HepG2 (cell line): ENCODE data around the gene ROBO2. TPM values are rescaled to one million over a fixed set of nuclear protein-coding genes. Genes with fewer than 3 reads are reported as not detected.

Experiments used
- ATAC-seq: fragments of 200-7000 bp; cut with Tn5 transposase; 3 replicates; pipeline ENCODE4 v1.9.1; 2020; ENCODE audit warnings: mild to moderate bottlenecking, moderate library complexity
- BruUV-seq: library from RNA; stranded (reverse); fragments of 400-500 nt; replicated peaks from 2 replicates; lab custom pipeline; 2021; lab: Mats Ljungman, UMichigan
- CTCF ChIA-PET: fragments of 300-600 bp; formaldehyde crosslinking; extraction: SDS; loops from one replicate; lab custom pipeline; 2021; ENCODE audit warnings: low total read pairs, inconsistent platforms, low intra/inter-chr PET ratio; lab: Yijun Ruan, JAX
- POLR2A ChIA-PET: fragments of 350-600 bp; sonication (Branson Sonifier 250); formaldehyde crosslinking; loops from one replicate; lab custom pipeline; 2020; ENCODE audit warnings: antibody characterized with exemption, inconsistent platforms; lab: Yijun Ruan, JAX
- DNase-seq: peaks from one replicate; pipeline ENCODE4 v3.0.0-alpha.2; 2015; ENCODE audit warnings: low spot score
- FAIRE-seq: peaks from 3 replicates; lab custom pipeline; 2011; peaks lifted over from hg19 to GRCh38; lab: Jason Lieb, UNC
- H2AFZ ChIP-seq: one replicate; pipeline ENCODE4 v1.6.1; 2011; ENCODE audit warnings: low read length, inconsistent platforms
- H3K27ac ChIP-seq: fragments of 300-600 bp; 3 replicates; pipeline ENCODE4 v1.8.0; 2011; ENCODE audit warnings: mixed run types, mild to moderate bottlenecking, mixed read lengths, low read length, inconsistent platforms; ENCODE audit not compliant: insufficient read depth; ENCODE audit errors: extremely low read length
- H3K27me3 ChIP-seq, 2 experiments: fragments of 200-600 bp in 1 of 2; 2 replicates in 1 of 2; 3 replicates in 1 of 2; pipeline versions ENCODE4 v1.6.0 to v1.8.0; 2011; ENCODE audit warnings: low read length in 2 of 2, mild to moderate bottlenecking in 2 of 2, moderate library complexity in 2 of 2, inconsistent platforms in 1 of 2; ENCODE audit not compliant: insufficient read depth in 2 of 2, control insufficient read depth in 1 of 2
- H3K36me3 ChIP-seq, 2 experiments: fragments of 200-600 bp in 1 of 2; replicated peaks in 1 of 2; 2 replicates in 1 of 2; 3 replicates in 1 of 2; pipeline versions ENCODE4 v1.5.1 to v1.8.0; 2011; ENCODE audit warnings: low read length in 2 of 2, inconsistent platforms in 1 of 2; ENCODE audit not compliant: insufficient read depth in 2 of 2, control insufficient read depth in 1 of 2
- H3K4me1 ChIP-seq: 2 replicates; pipeline ENCODE4 v1.5.1; 2012; ENCODE audit warnings: low read length, inconsistent platforms; ENCODE audit not compliant: insufficient read depth
- H3K4me2 ChIP-seq: 2 replicates; pipeline ENCODE4 v1.6.0; 2011; ENCODE audit warnings: low read depth, low read length, inconsistent platforms
- H3K4me3 ChIP-seq, 3 experiments: fragments of 200-600 bp in 1 of 3; sonication (generic), shearing (Covaris generic) in 1 of 3; replicated peaks in 1 of 3; 2 replicates each; pipeline ENCODE4 v1.5.1; 2011 to 2016; ENCODE audit warnings: low read length in 3 of 3, inconsistent platforms in 2 of 3, low read depth in 2 of 3, mild to moderate bottlenecking in 2 of 3, control low read depth in 1 of 3, mixed read lengths in 1 of 3; ENCODE audit not compliant: insufficient read depth in 1 of 3
- H3K79me2 ChIP-seq: one replicate; pipeline ENCODE4 v1.6.1; 2011; ENCODE audit warnings: low read length, inconsistent platforms; ENCODE audit not compliant: insufficient read depth
- H3K9ac ChIP-seq: 2 replicates; pipeline ENCODE4 v1.6.0; 2011; ENCODE audit warnings: mild to moderate bottlenecking, low read depth, low read length, inconsistent platforms; ENCODE audit not compliant: insufficient read depth
- H3K9me3 ChIP-seq: 2 replicates; pipeline ENCODE4 v1.5.1; 2012; ENCODE audit warnings: mild to moderate bottlenecking, low read length
- H4K20me1 ChIP-seq: 2 replicates; pipeline ENCODE4 v1.6.0; 2011; ENCODE audit warnings: inconsistent platforms, mild to moderate bottlenecking, low read length, moderate library complexity; ENCODE audit not compliant: insufficient read depth
- ATF7 ChIP-seq, 2 experiments: fragments of 450-650 bp in 1 of 2; sonication (generic) in 1 of 2; formaldehyde crosslinking in 1 of 2; IDR thresholded peaks; 2 replicates each; pipeline versions ENCODE4 v1.4.0 to v1.6.1; 2016 to 2020; ENCODE audit warnings: antibody characterized with exemption in 1 of 2, mild to moderate bottlenecking in 1 of 2, missing genetic modification reagents in 1 of 2
- FOSL2 ChIP-seq: sonication (generic); formaldehyde crosslinking; IDR thresholded peaks from 2 replicates; pipeline ENCODE4 v1.4.0; 2020; ENCODE audit warnings: missing genetic modification reagents
- HMGA1 ChIP-seq: sonication (generic); formaldehyde crosslinking; conservative IDR thresholded peaks from 2 replicates; pipeline ENCODE4 v1.4.0; 2020; ENCODE audit warnings: missing genetic modification reagents
- HOXA5 ChIP-seq: sonication (generic); formaldehyde crosslinking; IDR thresholded peaks from 2 replicates; pipeline ENCODE4 v1.4.0; 2020; ENCODE audit warnings: missing genetic modification reagents
- MZF1 ChIP-seq: sonication (generic); formaldehyde crosslinking; IDR thresholded peaks from 2 replicates; pipeline ENCODE4 v1.8.1; 2023; ENCODE audit warnings: mild to moderate bottlenecking, missing genetic modification reagents, borderline replicate concordance
- NCOR1 ChIP-seq: fragments of 200-600 bp; sonication (generic); IDR thresholded peaks from 2 replicates; pipeline ENCODE4 v1.7.0; 2017; ENCODE audit warnings: antibody characterized with exemption, low read length, borderline replicate concordance
- PHF8 ChIP-seq: sonication (generic); formaldehyde crosslinking; IDR thresholded peaks from 2 replicates; pipeline ENCODE4 v1.5.0; 2020; ENCODE audit warnings: missing genetic modification reagents
- RBFOX2 ChIP-seq: fragments of 200-400 bp; formaldehyde crosslinking; IDR thresholded peaks from 2 replicates; pipeline ENCODE4 v1.6.1; 2017; ENCODE audit warnings: low read depth, mild to moderate bottlenecking, low read length
- ZNF382 ChIP-seq: sonication (generic); formaldehyde crosslinking; IDR thresholded peaks from 2 replicates; pipeline ENCODE4 v1.5.0; 2020; ENCODE audit warnings: missing genetic modification reagents, mild to moderate bottlenecking, borderline replicate concordance
- ZNF589 ChIP-seq: sonication (generic); formaldehyde crosslinking; conservative IDR thresholded peaks from 2 replicates; pipeline ENCODE4 v1.8.0; 2022; ENCODE audit warnings: mild to moderate bottlenecking, moderate library complexity, missing genetic modification reagents
- WGBS: methylation state at CpG from one replicate; pipeline ENCODE4 v1.1.6; 2017; ENCODE audit warnings: low lambda C conversion rate; 5-methylcytosine and 5-hydroxymethylcytosine counted together
- in situ Hi-C: cut with HindIII; loops from 2 replicates; pipeline ENCODE4 v1.10.0; 2017; ENCODE audit warnings: low pct_unique_long_range_greater_than_20kb; ENCODE audit not compliant: extremely low pct_ligation_motif_present
- intact Hi-C: fragments of 100-400 bp; cut with micrococcal nuclease; formaldehyde crosslinking; loops from one replicate; pipeline ENCODE4 v1.10.0; 2022; ENCODE audit not compliant: unreplicated experiment
- polyA plus RNA-seq, 8 experiments: library from polyadenylated mRNA; depleted of rRNA in 3 of 8; stranded (reverse) in 7 of 8; unstranded in 1 of 8; fragments of >200 nt; fragmentation: Illumina TruSeq in 4 of 8; extraction: Trizol in 4 of 8; gene quantifications; 2 replicates each; pipeline versions ENCODE4 v1.2.1 to v1.2.3, GENCODE V29; 2011 to 2016; ENCODE audit warnings: low read depth in 4 of 8, missing spikeins in 1 of 8, mixed read lengths in 1 of 8; ENCODE audit not compliant: insufficient read depth in 1 of 8
- total RNA-seq, 5 experiments: library from RNA; depleted of rRNA; stranded (reverse); fragments of >200 nt; fragmentation: Illumina TruSeq; extraction: Trizol; gene quantifications; 2 replicates each; pipeline ENCODE4 v1.2.3, GENCODE V29; 2016; ENCODE audit warnings: low read depth in 1 of 5
- TF ChIP-seq, protein P1 (sequence below): sonication (generic); formaldehyde crosslinking; IDR thresholded peaks from 2 replicates; pipeline ENCODE4 v1.9.0; 2022; ENCODE audit warnings: low read depth, missing genetic modification reagents
- TF ChIP-seq, protein P2 (sequence below): IDR thresholded peaks from 2 replicates; pipeline ENCODE4 v1.4.0; 2020; ENCODE audit warnings: mild to moderate bottlenecking, missing genetic modification reagents
- TF ChIP-seq, protein P3 (sequence below): sonication (generic); formaldehyde crosslinking; IDR thresholded peaks from 2 replicates; pipeline ENCODE4 v1.8.0; 2022; ENCODE audit warnings: mild to moderate bottlenecking, missing genetic modification reagents; ENCODE audit not compliant: insufficient replicate concordance

ROBO2 gene
- total and polyA plus RNA-seq, 2 of the 13 experiments (the other 11 are each of a cell fraction or from before 2014, with no cell fraction given) = not detected

DNA sequence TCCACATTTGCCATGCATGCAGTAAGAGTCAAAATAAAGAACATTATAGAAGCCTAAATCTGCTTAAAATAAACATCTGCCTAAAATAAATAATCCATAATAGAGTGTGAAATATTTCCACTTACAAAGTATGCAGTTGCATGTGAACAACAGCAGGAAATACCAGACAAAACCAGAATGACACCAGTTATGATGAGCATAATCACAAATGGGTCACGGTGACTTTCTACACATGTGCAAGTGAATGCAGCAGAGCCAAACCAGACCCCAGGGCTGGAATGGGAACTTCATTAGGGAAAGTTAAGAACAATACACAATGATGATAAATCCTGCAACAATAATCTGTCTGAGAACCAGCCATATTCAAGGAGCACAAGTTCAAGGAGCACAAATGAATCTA is 615.5 kb downstream of the ROBO2 start:
- ChIA-PET POLR2A (no interaction called here), CTCF (no interaction called here)
- no peaks in the 10 kb centered on the region for H3K4me1 ChIP-seq
- DNase-seq (no peak), FAIRE-seq (no peak), ATAC-seq (no peak)
- 44% methylated on average over 1 of the region's 1 CpG for WGBS
- H3K27ac ChIP-seq = no peak overlapping the region
- H3K4me2 ChIP-seq = no peak overlapping the region
- H3K9me3 ChIP-seq = no peaks in the 10 kb centered on the region; the same call in 1 of the 2 replicates
- no peaks in the 10 kb centered on the region; a peak in 1 of 5 replicates for H3K27me3 ChIP-seq
- intact Hi-C loops (no loop called here), in situ Hi-C loops (no loop called here)
- TF ChIP-seq MZF1 (CRISPR knock-in tag) (no peak), ATF7 (IDR thresholded peaks at IDR 0.05) (no peak), ATF7 (CRISPR knock-in tag; IDR thresholded peaks at IDR 0.05) (no peak), HOXA5 (CRISPR knock-in tag) (no peak), ZNF382 (CRISPR knock-in tag) (no peak), FOSL2 (CRISPR knock-in tag) (no peak), ZNF589 (CRISPR knock-in tag) (no peak), NCOR1 (no peak), HMGA1 (CRISPR knock-in tag) (no peak), PHF8 (CRISPR knock-in tag) (no peak), RBFOX2 (no peak)
- TF ChIP-seq, protein P1, sequence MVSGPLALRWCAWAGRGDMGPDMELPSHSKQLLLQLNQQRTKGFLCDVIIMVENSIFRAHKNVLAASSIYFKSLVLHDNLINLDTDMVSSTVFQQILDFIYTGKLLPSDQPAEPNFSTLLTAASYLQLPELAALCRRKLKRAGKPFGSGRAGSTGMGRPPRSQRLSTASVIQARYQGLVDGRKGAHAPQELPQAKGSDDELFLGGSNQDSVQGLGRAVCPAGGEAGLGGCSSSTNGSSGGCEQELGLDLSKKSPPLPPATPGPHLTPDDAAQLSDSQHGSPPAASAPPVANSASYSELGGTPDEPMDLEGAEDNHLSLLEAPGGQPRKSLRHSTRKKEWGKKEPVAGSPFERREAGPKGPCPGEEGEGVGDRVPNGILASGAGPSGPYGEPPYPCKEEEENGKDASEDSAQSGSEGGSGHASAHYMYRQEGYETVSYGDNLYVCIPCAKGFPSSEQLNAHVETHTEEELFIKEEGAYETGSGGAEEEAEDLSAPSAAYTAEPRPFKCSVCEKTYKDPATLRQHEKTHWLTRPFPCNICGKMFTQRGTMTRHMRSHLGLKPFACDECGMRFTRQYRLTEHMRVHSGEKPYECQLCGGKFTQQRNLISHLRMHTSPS (CRISPR knock-in tag) = no peak
- TF ChIP-seq, protein P2, sequence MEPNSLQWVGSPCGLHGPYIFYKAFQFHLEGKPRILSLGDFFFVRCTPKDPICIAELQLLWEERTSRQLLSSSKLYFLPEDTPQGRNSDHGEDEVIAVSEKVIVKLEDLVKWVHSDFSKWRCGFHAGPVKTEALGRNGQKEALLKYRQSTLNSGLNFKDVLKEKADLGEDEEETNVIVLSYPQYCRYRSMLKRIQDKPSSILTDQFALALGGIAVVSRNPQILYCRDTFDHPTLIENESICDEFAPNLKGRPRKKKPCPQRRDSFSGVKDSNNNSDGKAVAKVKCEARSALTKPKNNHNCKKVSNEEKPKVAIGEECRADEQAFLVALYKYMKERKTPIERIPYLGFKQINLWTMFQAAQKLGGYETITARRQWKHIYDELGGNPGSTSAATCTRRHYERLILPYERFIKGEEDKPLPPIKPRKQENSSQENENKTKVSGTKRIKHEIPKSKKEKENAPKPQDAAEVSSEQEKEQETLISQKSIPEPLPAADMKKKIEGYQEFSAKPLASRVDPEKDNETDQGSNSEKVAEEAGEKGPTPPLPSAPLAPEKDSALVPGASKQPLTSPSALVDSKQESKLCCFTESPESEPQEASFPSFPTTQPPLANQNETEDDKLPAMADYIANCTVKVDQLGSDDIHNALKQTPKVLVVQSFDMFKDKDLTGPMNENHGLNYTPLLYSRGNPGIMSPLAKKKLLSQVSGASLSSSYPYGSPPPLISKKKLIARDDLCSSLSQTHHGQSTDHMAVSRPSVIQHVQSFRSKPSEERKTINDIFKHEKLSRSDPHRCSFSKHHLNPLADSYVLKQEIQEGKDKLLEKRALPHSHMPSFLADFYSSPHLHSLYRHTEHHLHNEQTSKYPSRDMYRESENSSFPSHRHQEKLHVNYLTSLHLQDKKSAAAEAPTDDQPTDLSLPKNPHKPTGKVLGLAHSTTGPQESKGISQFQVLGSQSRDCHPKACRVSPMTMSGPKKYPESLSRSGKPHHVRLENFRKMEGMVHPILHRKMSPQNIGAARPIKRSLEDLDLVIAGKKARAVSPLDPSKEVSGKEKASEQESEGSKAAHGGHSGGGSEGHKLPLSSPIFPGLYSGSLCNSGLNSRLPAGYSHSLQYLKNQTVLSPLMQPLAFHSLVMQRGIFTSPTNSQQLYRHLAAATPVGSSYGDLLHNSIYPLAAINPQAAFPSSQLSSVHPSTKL = no peak
- TF ChIP-seq, protein P3, sequence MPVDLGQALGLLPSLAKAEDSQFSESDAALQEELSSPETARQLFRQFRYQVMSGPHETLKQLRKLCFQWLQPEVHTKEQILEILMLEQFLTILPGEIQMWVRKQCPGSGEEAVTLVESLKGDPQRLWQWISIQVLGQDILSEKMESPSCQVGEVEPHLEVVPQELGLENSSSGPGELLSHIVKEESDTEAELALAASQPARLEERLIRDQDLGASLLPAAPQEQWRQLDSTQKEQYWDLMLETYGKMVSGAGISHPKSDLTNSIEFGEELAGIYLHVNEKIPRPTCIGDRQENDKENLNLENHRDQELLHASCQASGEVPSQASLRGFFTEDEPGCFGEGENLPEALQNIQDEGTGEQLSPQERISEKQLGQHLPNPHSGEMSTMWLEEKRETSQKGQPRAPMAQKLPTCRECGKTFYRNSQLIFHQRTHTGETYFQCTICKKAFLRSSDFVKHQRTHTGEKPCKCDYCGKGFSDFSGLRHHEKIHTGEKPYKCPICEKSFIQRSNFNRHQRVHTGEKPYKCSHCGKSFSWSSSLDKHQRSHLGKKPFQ (CRISPR knock-in tag) = no peak
- H3K9ac ChIP-seq = no peak overlapping the region
- no peaks in the 10 kb centered on the region for H3K36me3 ChIP-seq
- no peak overlapping the region for H2AFZ ChIP-seq
- no TSS peak for BruUV-seq
- no peaks in the 10 kb centered on the region for H4K20me1 ChIP-seq
- H3K79me2 ChIP-seq = no peaks in the 10 kb centered on the region
- no peak overlapping the region for H3K4me3 ChIP-seq
